HG02642 (cell line): Measurements from ENCODE around the gene SYT1.
"Not testable (repeated sequence)": the region's sequence is repeated elsewhere in the genome, so short reads cannot be mapped to it uniquely, and the experiment has no call there.

Experiments
- ATAC-seq: cut with Tn5 transposase; IDR thresholded peaks from one replicate; pipeline ENCODE4 v1.9.1; 2021; ENCODE audit warnings: mild to moderate bottlenecking; ENCODE audit not compliant: unreplicated experiment, poor library complexity

SYT1 gene

GRCh38 chr12:79191391-79191790 is 326.8 kb downstream of the SYT1 start:
- ATAC-seq = no peak

DNA sequence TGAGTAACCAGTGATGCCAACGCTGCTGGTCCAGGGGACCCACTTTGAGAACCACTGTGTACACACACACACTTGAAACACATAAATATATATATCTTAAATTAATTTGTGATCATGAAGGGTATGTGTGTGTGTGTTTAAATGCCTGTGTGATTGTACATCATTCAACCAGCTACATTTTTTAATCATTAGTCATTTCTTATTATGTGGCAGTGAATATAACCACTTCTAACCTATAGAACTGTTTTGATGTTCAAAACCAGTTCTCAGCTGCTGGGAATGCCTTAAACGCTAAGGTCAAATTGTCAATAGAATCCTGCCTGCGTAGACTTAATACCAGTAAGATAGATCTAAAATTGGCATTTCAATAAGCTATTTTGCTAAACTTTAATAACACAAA is 330.0 kb downstream of the SYT1 start:
- ATAC-seq = no peak

GRCh38 chr12:79199166-79199565 is 334.6 kb downstream of the SYT1 start:
- ATAC-seq = no peak

DNA sequence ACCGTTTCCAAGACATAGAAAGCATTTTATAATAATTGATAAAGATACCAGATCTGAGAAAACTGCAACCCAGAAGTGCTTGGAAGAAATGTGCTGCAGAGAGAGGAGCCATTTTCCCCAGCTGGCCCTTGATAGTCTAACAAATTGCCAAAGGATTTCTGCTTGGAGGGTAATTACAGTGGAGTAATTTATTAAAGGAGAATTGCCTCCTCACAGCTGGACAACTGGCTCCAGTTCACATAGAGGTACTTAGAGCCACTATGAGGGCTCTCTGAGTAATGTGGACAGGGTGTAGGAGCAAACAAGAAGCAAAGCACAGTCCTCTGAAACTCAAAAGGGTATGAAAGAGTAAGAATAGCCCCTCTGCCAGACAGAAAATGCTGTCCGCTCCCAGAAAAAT is 335.6 kb downstream of the SYT1 start:
- no peak for ATAC-seq

DNA sequence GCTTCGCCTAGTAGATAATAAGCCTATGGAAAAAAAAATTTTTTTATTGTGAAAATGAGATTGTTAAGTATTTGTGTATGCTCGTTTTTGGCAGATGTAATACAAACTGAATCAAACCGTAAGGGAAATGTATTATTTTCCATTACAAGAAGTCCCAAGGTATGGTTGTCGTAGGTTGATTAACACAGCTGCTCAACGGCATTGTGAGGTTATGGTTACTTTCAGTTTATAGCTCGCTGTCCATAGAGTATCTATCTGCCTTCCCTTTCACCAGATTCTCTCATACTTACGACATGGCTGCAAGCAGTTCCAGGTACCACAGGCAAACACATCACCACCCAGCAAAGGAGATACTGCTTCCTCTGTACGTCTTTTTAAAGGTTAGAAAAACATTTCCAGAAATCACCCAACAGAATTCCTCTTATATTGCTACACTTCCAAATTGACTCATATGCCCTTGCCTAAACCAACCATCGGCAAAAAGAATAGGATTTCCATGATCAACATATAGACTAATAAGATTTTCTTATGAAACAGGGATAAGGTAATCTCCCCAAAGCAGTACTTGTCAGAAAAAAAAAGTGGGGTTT is 338.6 kb downstream of the SYT1 start:
- ATAC-seq = no peak

- no peak for ATAC-seq
Observed at GRCh38 chr12:79206871-79207270, 342.3 kb downstream of the SYT1 start.

- ATAC-seq = not testable (repeated sequence)
Observed at GRCh38 chr12:79210403-79210802, 345.8 kb downstream of the SYT1 start.

- ATAC-seq = no peak
Observed at GRCh38 chr12:79217306-79217705, 352.7 kb downstream of the SYT1 start.

DNA sequence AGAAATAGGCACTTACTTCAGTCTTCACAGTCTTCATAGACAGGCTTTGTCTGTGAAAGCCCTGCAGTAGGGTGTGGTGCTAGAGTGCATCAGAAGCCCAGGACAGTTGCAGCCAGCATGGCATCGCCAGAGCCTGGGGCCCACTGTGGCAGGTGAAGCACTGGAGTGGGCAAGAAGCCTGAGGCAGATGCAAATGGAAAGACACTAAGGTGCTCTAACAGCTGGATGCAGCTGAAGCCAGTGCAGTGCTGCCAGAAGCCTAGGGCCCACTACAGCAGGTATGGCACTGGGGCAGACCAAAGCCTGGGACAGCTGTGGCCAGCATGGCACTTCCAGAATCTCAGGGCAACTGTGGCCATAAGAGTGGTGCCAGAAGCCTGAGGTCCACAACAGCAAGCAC is 358.6 kb downstream of the SYT1 start:
- ATAC-seq = no peak

- ATAC-seq = no peak
Observed at GRCh38 chr12:79223761-79224160, 359.2 kb downstream of the SYT1 start.

GRCh38 chr12:79227091-79227490 is 362.5 kb downstream of the SYT1 start:
- no peak for ATAC-seq

DNA sequence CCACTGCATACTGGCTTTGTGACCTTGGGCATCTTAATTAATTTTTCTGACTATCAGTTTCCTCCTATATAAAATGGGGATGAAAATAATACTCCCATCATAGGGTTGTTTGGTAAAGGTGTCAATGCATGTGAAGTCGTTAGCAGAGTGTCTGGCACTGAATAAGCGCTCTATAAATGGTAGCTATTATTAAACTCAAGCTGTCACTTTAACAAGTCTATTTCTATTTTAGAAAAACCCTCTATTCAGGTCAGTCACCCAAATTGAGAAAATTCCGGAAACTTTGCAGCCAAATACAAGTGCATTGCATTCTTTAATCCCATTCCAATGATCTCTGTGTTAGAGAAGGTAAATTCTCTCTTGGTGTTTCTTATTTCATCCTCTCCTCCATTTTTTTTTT is 363.1 kb downstream of the SYT1 start:
- no peak for ATAC-seq

GRCh38 chr12:79233341-79233781 is 368.8 kb downstream of the SYT1 start:
- peak; percentile 67 for ATAC-seq

DNA sequence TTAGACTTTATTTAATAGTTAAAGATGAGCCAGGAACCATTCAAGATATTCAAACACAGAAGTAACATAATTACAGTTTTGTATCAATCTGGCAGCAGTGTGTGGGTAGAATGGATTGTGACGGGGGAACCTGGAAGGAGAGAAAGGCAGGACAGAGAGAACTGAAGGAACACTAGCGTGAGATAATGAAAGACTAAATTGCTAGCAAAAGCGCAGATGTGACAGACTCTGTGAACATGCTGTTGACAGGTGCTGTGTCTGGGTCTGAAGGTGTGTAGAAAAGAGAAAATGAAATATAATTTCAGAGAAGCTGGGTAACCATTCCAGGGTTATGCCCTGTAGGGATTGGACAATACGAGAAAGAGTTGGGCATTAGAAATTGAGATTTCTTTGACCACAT is 372.3 kb downstream of the SYT1 start:
- ATAC-seq = no peak

- ATAC-seq = no peak
Observed at GRCh38 chr12:79238246-79238645, 373.7 kb downstream of the SYT1 start.

DNA sequence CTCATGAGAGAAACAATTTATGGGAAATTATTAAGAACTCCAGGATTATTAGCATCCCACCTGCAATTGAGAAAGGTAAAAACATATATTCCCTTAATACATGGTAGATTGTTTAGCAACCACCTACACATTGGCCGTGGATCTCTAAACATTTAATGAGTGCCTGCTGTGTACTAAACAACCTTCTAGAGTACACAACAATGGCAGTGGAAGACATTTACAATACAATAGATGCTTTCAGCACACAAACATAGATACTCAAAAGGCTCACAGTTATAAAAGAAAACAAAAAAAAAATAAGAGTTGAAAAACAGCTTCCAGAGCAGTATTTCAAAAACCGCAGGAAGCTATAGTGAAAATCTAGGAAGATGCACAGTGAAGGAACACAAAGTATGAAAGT is 382.9 kb downstream of the SYT1 start:
- no peak for ATAC-seq

DNA sequence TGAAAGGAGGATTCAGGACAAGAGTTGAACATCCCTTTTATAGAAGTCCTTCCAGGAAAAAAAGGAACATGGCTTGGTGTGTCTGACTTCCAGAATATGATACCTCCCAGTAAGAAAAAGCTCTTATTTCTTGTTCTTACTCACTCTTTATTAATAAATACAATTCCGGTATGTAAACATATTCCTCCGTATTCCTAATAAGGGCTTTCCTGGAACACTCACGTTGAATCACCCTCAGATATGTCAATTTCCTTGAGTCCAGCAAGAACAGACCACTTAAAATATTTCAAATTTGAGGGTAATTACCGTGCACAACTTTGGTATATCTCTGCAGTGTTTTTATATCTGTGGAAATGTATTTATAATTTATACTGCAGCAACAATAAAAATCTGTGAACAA is 385.6 kb downstream of the SYT1 start:
- no peak for ATAC-seq

- no peak for ATAC-seq
Observed at GRCh38 chr12:79250960-79251755, 386.6 kb downstream of the SYT1 start.

GRCh38 chr12:79252358-79253075 is 387.9 kb downstream of the SYT1 start:
- no peak for ATAC-seq

GRCh38 chr12:79255288-79255687 is 390.7 kb downstream of the SYT1 start:
- no peak for ATAC-seq

DNA sequence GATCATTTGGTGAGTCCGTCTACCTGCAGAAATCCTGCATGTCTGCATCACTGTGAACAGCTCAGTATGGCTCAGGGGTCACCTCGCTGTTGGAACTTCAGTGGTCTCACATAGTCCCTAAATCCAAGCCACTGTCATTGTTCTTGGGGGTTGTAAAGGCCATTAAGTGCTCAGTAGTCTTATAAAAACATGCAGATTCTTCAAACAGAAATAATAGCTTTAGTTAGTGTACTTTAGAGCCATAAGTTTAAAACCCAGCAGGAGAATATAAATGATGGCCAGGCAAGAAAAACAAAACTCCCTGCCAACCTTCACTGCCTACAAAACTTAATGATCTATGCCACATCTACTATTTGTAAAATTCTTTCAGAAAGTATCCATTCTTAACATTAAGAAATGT is 396.3 kb downstream of the SYT1 start:
- ATAC-seq = no peak
